Measurements from ENCODE around the gene TMIE. TPM values are rescaled to one million over a fixed set of nuclear protein-coding genes. Genes with fewer than 3 reads are reported as not detected.

Gene TMIE
- total and polyA plus RNA-seq, 2 of the 8 experiments (the other 6 are each of a cell fraction or from before 2014, with no cell fraction given): 0.45 to 0.67 TPM

- no peaks in the 10 kb centered on the region for H3K36me3 ChIP-seq (ENCODE audit: control insufficient read depth in 2 of 4, insufficient read depth in 4 of 4, low read length in 3 of 4)
- no peak overlapping the region for H3K14ac ChIP-seq (ENCODE audit: insufficient read length)
- no peak overlapping the region for H3K18ac ChIP-seq (ENCODE audit: extremely low read depth, low read length)
- no peak overlapping the region for H2AK5ac ChIP-seq (ENCODE audit: low read depth, low read length)
- H2BK12ac ChIP-seq (ENCODE audit: low read depth, low read length): no peak overlapping the region
- no peak overlapping the region for H3K23ac ChIP-seq (ENCODE audit: insufficient read length)
- no peak overlapping the region for H3K9ac ChIP-seq (replicated peaks in 1 of 4; ENCODE audit: extremely low read depth in 1 of 4, low read depth in 3 of 4, low read length in 3 of 4)
- no peak overlapping the region for H2AFZ ChIP-seq (ENCODE audit: low read length)
- H3K56ac ChIP-seq (replicated peaks; ENCODE audit: insufficient read length, low read depth, low read length): no peak overlapping the region
- H2BK5ac ChIP-seq (ENCODE audit: low read depth, low read length): no peak overlapping the region
- H3K4ac ChIP-seq (replicated peaks; ENCODE audit: insufficient read length, low read depth, low read length): no peak overlapping the region
- no peaks in the 10 kb centered on the region for H3K79me1 ChIP-seq (ENCODE audit: low read depth, low read length)
- peak in 1 of 2 experiments; percentile 29 for DNase-seq (ENCODE audit: low read depth in 1 of 2, low spot score in 2 of 2)
- ChIA-PET POLR2A (ENCODE audit: partially characterized antibody) (interaction anchor here (1.2 kb wide), 1 partner anchor 29 kb away, joined by 3 read pairs; no protein-coding TSS in a partner anchor), CTCF (ENCODE audit: partially characterized antibody) (interaction anchor here (0.6 to 4.2 kb wide), 5 partner anchors 9 to 299 kb away, joined by 3 to 32 read pairs (median 4); no protein-coding TSS in a partner anchor)
- no peak overlapping the region for H2BK20ac ChIP-seq (ENCODE audit: low read length)
- H3K79me2 ChIP-seq (ENCODE audit: control insufficient read depth in 1 of 2, insufficient read depth in 2 of 2, low read length in 2 of 2): no peaks in the 10 kb centered on the region
- H3K27ac ChIP-seq (ENCODE audit: low read depth, low read length): no peak overlapping the region
- no peaks in the 10 kb centered on the region for H3K23me2 ChIP-seq (ENCODE audit: low read depth, low read length)
- FAIRE-seq: no peak
- no peak overlapping the region for H4K5ac ChIP-seq (ENCODE audit: insufficient read length, low read depth, low read length)
- H3K4me1 ChIP-seq (replicated peaks in 1 of 4; ENCODE audit: control insufficient read depth in 3 of 4, insufficient read depth in 4 of 4, low read length in 3 of 4): peaks cover 12 to 24% (median 19%) of the 10 kb centered on the region in 4 experiments
- H4K20me1 ChIP-seq (replicated peaks in 1 of 2; ENCODE audit: control insufficient read depth in 1 of 2, insufficient read depth in 2 of 2, low read length in 2 of 2): no peaks in the 10 kb centered on the region
- WGBS, 2 experiments (ENCODE audit: extremely low coverage in 1 of 2, insufficient coverage in 1 of 2, insufficient read length in 1 of 2, insufficient replicate concordance in 2 of 2, low coverage in 1 of 2, low lambda C conversion rate in 2 of 2, missing lambda C conversion rate in 1 of 2): 90% methylated on average over 9 of the region's 9 CpGs; no CpG with 5 or more reads in 1 of the 2 experiments
- no peak overlapping the region for H4K91ac ChIP-seq (replicated peaks; ENCODE audit: insufficient read length, low read length)
- no peak overlapping the region for H2BK120ac ChIP-seq (replicated peaks; ENCODE audit: low read depth, low read length)
- no peak for TF ChIP-seq NRF1 (IDR thresholded peaks at IDR 0.05; ENCODE audit: low read depth, low read length)
- no peak for TF ChIP-seq E2F6 (IDR thresholded peaks at IDR 0.05)
- TF ChIP-seq, protein P1, sequence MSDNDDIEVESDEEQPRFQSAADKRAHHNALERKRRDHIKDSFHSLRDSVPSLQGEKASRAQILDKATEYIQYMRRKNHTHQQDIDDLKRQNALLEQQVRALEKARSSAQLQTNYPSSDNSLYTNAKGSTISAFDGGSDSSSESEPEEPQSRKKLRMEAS (IDR thresholded peaks at IDR 0.05): no peak
- no peak for TF ChIP-seq GABPA (IDR thresholded peaks at IDR 0.05; ENCODE audit: borderline replicate concordance, insufficient read depth, low read length)
- no peak for TF ChIP-seq SP1 (IDR thresholded peaks at IDR 0.05; ENCODE audit: low read depth, low read length)
- no peak overlapping the region for H3K4me3 ChIP-seq (ENCODE audit: extremely low read depth in 1 of 4, insufficient read depth in 2 of 4, low read depth in 3 of 4, low read length in 4 of 4)
- H2BK15ac ChIP-seq (ENCODE audit: low read length): no peak overlapping the region
- no peak overlapping the region for H3K4me2 ChIP-seq (ENCODE audit: insufficient read depth in 1 of 2, low read depth in 2 of 2, low read length in 2 of 2)
- no peaks in the 10 kb centered on the region; a peak in 1 of 7 replicates for H3K27me3 ChIP-seq (replicated peaks in 1 of 4; ENCODE audit: control insufficient read depth in 3 of 4, extremely low read depth in 1 of 4, insufficient read depth in 3 of 4, low read length in 3 of 4)
- no peaks in the 10 kb centered on the region for H3K9me3 ChIP-seq (ENCODE audit: insufficient read depth in 2 of 2, low read depth in 1 of 2, low read length in 1 of 2)
- H4K8ac ChIP-seq (ENCODE audit: extremely low read depth, insufficient read depth, low read length): no peak overlapping the region
Observed at GRCh38 chr3:46665763-46666452, 35.3 kb upstream of the TMIE start.
